Measurements from ENCODE around the gene IQGAP1. TPM values are rescaled to one million over a fixed set of nuclear protein-coding genes. Genes with fewer than 3 reads are reported as not detected.
A peak's percentile ranks its signal among the peaks of the same experiment; 100 is the strongest.
"Not testable (repeated sequence)": the region's sequence is repeated elsewhere in the genome, so short reads cannot be mapped to it uniquely, and the experiment has no call there.

Gene IQGAP1
- total RNA-seq, 1 donor from 2014 or later = 187 TPM

DNA sequence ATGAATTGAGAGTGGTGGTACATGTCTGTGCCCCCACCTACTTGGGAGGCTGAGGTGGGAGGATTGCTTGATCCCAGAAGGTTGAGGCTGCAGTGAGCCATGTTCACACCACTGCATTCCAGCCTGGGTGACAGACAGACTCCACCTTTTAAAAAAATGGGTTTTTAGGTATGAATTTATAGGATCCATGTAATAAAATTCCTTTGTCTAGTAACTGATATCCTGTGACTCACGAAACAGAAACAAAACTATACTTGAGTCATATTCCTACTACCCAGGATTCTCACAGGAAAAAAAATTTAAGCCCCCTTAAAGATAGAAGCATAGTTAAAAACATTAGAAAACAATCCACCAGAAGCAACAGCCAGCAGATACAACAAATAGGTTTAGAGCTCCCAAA is 131.6 kb downstream of the IQGAP1 start:
- no peak overlapping the region for H3K4me3 ChIP-seq (ENCODE audit: low read depth, low read length)
- no peak for DNase-seq (ENCODE audit: low read depth)
- TF ChIP-seq, protein P1, sequence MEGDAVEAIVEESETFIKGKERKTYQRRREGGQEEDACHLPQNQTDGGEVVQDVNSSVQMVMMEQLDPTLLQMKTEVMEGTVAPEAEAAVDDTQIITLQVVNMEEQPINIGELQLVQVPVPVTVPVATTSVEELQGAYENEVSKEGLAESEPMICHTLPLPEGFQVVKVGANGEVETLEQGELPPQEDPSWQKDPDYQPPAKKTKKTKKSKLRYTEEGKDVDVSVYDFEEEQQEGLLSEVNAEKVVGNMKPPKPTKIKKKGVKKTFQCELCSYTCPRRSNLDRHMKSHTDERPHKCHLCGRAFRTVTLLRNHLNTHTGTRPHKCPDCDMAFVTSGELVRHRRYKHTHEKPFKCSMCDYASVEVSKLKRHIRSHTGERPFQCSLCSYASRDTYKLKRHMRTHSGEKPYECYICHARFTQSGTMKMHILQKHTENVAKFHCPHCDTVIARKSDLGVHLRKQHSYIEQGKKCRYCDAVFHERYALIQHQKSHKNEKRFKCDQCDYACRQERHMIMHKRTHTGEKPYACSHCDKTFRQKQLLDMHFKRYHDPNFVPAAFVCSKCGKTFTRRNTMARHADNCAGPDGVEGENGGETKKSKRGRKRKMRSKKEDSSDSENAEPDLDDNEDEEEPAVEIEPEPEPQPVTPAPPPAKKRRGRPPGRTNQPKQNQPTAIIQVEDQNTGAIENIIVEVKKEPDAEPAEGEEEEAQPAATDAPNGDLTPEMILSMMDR (conservative IDR thresholded peaks at IDR 0.05; ENCODE audit: low read depth, low read length) = no peak

DNA sequence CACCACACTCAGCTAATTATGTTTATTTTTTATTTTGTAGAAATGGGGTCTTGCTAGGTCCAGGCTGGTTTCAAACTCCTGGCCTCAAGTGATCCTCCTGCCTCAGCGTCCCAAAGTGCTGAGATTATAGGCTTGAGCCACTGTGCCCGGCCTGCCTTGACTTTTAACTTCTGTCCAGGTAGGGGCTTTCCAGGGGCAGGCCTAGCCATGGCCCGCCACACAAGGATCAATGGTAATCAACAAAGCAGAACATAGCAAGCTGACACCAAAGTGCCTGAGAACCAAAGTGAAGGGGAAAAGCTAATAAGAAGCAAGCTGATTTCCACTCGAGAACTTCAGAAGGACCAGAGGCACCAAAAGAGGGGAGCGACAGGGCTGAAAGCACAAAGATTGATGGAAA is 132.3 kb downstream of the IQGAP1 start:
- no peak for DNase-seq (ENCODE audit: low read depth)
- H3K4me3 ChIP-seq (ENCODE audit: low read depth, low read length) = no peak overlapping the region
- TF ChIP-seq, protein P1 (conservative IDR thresholded peaks at IDR 0.05; ENCODE audit: low read depth, low read length) = no peak

DNA sequence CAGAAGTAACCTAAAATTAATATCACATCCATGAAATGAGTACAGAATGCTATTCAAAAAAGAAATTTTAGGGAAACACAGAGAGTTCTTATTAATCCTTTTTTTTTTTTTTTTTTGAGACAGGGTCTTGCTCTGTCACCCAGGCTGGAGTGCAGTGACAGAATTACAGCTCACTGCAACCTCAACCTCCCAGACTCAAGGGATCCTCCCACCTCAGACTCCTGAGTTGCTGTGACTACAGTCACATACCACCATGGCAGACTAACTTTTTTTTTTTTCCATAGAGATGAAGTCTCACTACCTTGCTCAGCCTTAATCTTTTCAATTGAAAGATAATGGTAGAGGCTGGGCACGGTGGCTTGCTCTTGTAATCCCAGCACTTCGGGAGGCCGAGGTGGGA is 135.3 kb downstream of the IQGAP1 start:
- TF ChIP-seq, protein P1 (conservative IDR thresholded peaks at IDR 0.05; ENCODE audit: low read depth, low read length) = no peak
- H3K4me3 ChIP-seq (ENCODE audit: low read depth, low read length) = no peak overlapping the region
- no peak for DNase-seq (ENCODE audit: low read depth)

DNA sequence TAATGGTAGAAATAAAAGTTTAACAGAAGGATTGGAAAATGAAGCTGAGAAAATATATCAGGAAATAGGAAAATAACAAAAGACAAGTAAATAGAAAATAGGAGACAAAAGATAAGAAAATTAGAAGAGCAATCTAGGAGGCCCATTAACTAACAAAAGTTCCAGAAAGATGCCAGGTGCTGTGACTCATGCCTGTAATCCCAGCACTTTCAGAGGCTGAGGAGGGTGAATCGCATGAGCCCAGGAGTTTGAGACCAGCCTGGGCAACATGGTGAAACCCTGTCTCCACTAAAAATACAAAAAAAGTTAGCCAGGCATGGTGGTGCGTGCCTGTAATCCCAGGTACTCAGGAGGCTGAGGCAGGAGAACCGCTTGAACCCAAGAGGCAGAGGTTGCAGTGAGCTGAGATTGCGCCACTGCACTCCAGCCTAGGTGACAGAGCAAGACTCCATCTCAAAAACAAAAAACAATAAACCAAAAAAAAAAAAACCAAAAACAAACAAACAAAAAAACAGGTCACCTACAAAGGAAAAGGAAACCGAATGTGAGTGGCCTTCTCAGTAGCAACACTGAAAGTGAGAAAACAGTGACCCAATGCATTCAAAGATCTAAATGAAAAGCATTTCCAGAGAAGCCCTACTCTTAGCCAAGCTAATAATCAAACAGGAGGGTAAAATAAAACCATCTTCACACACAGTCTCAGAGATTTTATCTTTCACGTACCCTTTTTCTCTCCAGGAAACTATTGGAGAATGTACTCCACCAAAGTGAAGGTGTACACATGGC is 136.2 kb downstream of the IQGAP1 start:
- not testable (repeated sequence) for DNase-seq (ENCODE audit: low read depth); H3K4me3 ChIP-seq (ENCODE audit: low read depth, low read length)

DNA sequence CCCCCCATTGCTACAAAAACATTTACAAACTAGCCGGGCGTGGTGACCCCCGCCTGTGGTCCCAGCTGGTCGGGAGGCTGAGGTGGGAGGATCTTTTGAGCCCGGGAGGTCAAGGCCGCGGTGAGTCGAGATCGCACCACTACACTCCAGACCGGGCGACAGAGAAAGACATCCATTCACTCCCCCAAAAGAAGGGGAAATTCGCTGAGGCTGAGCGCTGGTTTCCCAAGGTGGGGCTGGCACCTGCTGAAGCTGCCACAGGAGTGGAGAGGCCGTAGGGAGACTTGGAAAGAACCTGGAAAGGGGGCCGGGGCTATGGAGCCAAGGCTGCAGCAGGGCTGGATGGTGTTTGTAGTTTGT is 140.9 kb downstream of the IQGAP1 start:
- DNase-seq (ENCODE audit: low read depth) = no peak
- TF ChIP-seq, protein P1 (conservative IDR thresholded peaks at IDR 0.05; ENCODE audit: low read depth, low read length) = no peak

DNA sequence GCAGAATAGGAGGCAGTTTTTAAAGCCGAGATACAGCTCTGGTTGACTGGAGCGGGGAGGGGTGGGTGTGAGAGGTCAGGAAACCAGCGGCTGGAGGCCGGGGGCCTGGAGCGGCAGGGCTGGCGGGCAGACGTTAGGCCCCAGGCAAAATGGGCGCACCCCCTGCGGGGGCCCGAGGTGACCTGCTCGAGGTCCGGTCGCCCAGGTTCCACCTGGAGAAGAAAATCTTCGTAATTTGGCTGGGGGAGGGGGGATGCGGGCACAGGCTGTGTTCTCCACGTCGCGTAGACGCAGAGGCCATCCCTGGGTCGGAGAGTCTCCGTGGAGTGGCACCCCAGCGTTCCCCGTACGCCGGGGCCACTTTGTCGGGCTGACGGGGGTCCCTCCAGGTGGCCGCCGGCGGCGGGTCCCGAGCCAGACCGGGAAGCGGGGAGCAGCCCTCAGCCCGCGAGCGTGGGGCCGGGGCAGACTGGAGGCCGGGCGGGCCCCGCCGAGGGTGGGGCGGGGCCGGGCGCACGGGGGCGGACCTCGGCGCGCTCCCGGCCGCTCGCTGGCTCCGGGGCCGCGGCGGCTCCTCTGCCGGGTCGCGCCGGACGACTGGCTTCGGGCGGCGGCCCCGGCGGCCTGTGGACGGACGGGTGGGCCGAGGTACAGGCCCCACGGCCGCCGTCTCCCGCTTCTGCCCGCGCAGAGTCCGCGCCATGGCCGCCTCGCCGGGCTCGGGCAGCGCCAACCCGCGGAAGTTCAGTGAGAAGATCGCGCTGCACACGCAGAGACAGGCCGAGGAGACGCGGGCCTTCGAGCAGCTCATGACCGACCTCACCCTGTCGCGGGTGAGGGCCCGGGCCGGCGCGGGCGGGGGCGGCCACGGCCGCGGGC is 141.6 kb downstream of the IQGAP1 start, which contains the start of gene CRTC3:
Gene CRTC3, plus strand, starts transcription at position 553 of the 879 bp plus-strand sequence. Its CDS starts 149 bp downstream, at position 702.
- DNase-seq (ENCODE audit: low read depth) = no peak
- TF ChIP-seq, protein P1 (conservative IDR thresholded peaks at IDR 0.05; ENCODE audit: low read depth, low read length) = no peak

More for the DNA sequence above, 140.9 kb downstream of the IQGAP1 start:
- H3K4me3 ChIP-seq (ENCODE audit: low read depth, low read length) = peak overlapping the region; percentile 92

More for the DNA sequence above, 141.6 kb downstream of the IQGAP1 start, which contains the start of gene CRTC3:
- peak within 1 kb of the TSS; percentile 92 for H3K4me3 ChIP-seq (ENCODE audit: low read depth, low read length)

Data from epithelial cell of proximal tubule (primary cell).